ENCODE data around the gene OPTC.

The OPTC gene

GRCh38 chr1:203539831-203540546 is 46.0 kb downstream of the OPTC start:
- DNase-seq, result no peak

- DNase-seq, result no peak
These were observed 50.5 kb downstream of the OPTC start for GRCh38 chr1:203544485-203544884.

- DNase-seq, result no peak
These were observed 51.2 kb downstream of the OPTC start for GRCh38 chr1:203544978-203545816.

GRCh38 chr1:203546274-203546673 is 52.3 kb downstream of the OPTC start:
- no peak for DNase-seq

GRCh38 chr1:203547147-203547546 is 53.2 kb downstream of the OPTC start:
- no peak for DNase-seq

- peak; percentile 31 for DNase-seq
These were observed 53.9 kb downstream of the OPTC start for GRCh38 chr1:203547771-203548421.

- no peak for DNase-seq
These were observed 54.9 kb downstream of the OPTC start for GRCh38 chr1:203548892-203549291.

GRCh38 chr1:203549309-203549708 is 55.4 kb downstream of the OPTC start:
- no peak for DNase-seq

- DNase-seq, result no peak
These were observed 56.9 kb downstream of the OPTC start for GRCh38 chr1:203550846-203551245.

GRCh38 chr1:203551550-203551949 is 57.6 kb downstream of the OPTC start:
- DNase-seq, result no peak

- no peak for DNase-seq
These were observed 59.5 kb downstream of the OPTC start for GRCh38 chr1:203553496-203553895.

GRCh38 chr1:203554071-203554470 is 60.1 kb downstream of the OPTC start:
- peak; percentile 44 for DNase-seq

- DNase-seq, result no peak
These were observed 61.1 kb downstream of the OPTC start for GRCh38 chr1:203555076-203555475.

GRCh38 chr1:203555511-203556046 is 61.6 kb downstream of the OPTC start:
- DNase-seq, result no peak

GRCh38 chr1:203556047-203556851 is 62.3 kb downstream of the OPTC start:
- DNase-seq, result no peak

- DNase-seq, result no peak
These were observed 63.4 kb downstream of the OPTC start for GRCh38 chr1:203557390-203557789.

GRCh38 chr1:203558064-203558760 is 64.3 kb downstream of the OPTC start:
- DNase-seq, result peak; percentile 56
